ENCODE measurements around the gene FAH.

DNA sequence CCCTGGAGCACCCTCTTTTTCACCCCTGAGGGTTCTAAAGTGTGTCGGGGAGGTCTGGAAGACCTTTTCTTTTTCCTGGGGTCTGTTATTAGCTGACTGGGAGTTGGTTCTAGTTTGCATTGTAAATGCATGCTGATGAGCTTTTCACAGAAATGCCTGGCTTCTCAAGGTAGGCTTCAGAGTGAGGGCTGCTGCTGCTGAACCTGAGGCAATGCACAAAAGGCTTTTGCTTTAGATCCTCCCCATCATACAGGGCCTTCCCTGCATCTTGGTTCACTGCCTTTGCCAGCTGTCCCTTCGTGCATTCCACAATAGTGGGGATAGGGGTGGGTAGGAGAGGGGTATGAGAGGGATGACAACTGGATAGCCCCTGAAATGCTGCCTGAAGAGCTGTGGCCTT lies 46.6 kb downstream of the FAH start:
- TF ChIP-seq EZH2 (IDR thresholded peaks at IDR 0.05; ENCODE audit: borderline replicate concordance, insufficient read depth, low read depth, low read length, poor library complexity, severe bottlenecking), result no peak
- TF ChIP-seq, protein P1, sequence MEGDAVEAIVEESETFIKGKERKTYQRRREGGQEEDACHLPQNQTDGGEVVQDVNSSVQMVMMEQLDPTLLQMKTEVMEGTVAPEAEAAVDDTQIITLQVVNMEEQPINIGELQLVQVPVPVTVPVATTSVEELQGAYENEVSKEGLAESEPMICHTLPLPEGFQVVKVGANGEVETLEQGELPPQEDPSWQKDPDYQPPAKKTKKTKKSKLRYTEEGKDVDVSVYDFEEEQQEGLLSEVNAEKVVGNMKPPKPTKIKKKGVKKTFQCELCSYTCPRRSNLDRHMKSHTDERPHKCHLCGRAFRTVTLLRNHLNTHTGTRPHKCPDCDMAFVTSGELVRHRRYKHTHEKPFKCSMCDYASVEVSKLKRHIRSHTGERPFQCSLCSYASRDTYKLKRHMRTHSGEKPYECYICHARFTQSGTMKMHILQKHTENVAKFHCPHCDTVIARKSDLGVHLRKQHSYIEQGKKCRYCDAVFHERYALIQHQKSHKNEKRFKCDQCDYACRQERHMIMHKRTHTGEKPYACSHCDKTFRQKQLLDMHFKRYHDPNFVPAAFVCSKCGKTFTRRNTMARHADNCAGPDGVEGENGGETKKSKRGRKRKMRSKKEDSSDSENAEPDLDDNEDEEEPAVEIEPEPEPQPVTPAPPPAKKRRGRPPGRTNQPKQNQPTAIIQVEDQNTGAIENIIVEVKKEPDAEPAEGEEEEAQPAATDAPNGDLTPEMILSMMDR (IDR thresholded peaks at IDR 0.05), result no peak
